Activated CD4-positive, alpha-beta T cell treated with anti-CD3 and anti-CD28 coated beads for 1 hour (primary cell): ENCODE measurements around the gene DERL3.
"Not testable (repeated sequence)": the region's sequence is repeated elsewhere in the genome, so short reads cannot be mapped to it uniquely, and the experiment has no call there.

Experiments
- DNase-seq: peaks from one replicate; pipeline ENCODE4 v3.0.0-alpha.2; 2020

DERL3 gene

DNA sequence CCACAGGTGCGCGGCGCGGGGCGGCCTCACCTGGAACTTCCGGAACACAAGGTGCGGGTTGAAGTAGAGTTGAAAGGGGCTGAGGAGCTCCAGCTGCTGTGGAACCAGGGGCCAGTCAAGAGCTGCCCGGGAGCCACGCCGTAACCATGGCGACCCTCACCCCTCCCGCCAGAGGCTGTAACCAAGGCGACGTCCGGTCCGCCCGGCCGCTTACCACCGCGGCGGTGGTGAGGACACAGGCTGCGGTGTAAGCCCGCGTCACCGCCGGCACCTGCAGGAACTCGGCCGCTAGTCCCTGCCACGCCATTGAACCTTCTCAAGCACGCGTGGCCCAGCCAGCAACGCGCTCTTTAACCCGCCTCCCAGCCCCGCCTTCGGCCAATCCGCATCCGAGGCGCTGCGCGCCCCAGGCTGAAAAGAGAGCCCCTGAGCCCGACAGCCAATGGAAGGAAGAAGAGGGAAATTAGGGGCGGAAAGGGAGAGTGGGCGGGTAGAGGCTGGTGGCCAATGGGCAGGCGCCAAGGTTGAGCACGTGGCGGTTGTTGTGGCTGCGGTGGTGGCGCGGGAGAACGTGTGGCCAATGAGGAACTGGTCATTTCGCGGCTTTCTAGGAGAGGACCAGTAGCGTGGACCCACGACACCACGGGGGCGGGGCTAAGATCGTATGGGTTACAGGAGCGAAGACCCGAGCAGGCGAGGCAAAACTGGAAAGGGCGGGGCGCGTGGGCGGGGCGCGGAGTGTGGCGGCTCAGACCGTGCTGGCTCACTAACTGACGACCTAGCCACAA, at the start of gene DERL3:
Gene DERL3, minus strand, starts transcription at position 326 of the 788 bp plus-strand sequence. Its CDS starts 19 bp downstream, at position 307.
- DNase-seq, result peak; percentile 93

- no peak for DNase-seq
These were observed 45.3 kb upstream of the DERL3 start for GRCh38 chr22:23884140-23884539.

DNA sequence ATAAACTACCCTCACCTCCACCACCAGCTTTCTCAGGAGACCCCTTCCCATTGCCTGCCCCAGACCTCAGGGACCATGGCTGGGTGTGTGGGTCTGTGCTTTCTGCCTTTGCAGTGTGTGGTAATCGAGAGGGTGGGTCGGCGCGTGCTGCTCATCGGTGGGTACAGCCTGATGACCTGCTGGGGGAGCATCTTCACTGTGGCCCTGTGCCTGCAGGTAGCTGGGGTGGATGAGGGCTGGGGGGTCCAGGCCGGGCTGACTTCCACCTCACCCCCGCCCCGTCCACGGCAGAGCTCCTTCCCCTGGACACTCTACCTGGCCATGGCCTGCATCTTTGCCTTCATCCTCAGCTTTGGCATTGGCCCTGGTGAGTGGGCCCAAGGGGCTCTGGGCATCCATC, 44.9 kb upstream of the DERL3 start:
- no peak for DNase-seq

DNA sequence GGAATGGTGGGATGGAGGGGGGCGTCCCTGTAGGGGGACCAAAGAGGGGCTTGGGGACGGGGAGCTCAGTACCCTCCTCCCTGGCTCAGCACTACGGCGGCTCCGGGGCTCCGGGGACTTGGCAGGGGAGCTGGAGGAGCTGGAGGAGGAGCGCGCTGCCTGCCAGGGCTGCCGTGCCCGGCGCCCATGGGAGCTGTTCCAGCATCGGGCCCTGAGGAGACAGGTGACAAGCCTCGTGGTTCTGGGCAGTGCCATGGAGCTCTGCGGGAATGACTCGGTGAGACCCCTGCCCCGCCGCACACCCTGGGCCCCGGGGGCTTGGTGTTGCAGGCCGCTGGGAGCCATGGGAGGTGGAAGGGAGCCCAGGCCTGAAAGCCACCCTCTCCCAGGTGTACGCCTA, 43.6 kb upstream of the DERL3 start:
- no peak for DNase-seq

GRCh38 chr22:23878219-23878618, 39.4 kb upstream of the DERL3 start:
- no peak for DNase-seq

DNA sequence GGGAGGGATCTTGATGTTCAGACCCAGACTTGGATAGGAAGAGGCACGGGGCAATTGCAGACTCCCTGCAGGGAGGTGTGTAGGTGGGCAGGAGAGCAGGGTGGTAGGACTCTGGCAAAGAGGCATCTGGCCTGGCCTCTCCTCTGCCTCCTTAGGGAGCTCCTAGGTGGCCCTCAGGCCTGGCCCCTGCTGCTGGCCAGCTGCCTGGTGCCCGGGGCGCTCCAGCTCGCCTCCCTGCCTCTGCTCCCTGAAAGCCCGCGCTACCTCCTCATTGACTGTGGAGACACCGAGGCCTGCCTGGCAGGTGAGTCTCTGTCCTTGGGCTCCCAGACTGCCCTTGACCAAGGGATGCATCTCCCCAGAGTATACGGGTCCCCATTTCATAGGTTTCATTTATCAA, 38.8 kb upstream of the DERL3 start:
- DNase-seq, result no peak

- DNase-seq, result no peak
These were observed 37.0 kb upstream of the DERL3 start for GRCh38 chr22:23875801-23876200.

DNA sequence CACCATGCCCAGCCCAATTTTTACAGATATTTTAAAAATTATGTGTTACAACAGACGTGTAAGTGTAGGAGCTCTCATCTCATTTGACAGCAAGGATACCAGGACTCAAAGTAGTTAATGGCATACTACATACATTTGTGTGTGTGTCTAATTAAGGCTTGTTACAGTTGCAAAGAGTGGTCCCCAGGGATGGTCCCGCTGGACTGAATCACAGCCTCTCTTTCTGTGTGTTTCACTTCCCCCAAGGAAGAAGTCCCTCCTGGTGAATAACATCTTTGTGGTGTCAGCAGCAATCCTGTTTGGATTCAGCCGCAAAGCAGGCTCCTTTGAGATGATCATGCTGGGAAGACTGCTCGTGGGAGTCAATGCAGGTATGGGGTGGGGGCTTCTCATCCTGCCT, 36.1 kb upstream of the DERL3 start:
- DNase-seq, result no peak

DNA sequence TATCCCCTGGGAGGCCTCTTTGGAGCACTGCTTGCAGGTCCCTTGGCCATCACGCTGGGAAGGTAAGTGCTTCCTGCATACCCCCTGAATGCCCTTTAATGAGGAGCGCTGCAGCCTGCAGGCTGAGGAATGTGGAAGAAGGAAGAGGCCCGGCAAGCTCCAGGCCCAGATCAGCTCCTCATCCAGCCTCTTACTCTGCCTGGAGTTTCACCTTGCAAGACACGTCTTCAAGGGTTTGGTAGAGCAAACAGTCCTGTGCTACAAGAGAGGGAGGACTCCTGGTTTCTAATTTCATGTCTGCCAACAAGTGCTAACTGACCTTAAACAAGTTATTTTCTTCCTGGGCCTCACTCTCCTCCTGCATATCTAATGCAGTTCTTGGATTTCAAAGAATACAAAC, 29.8 kb upstream of the DERL3 start:
- no peak for DNase-seq

GRCh38 chr22:23864499-23865154, 25.8 kb upstream of the DERL3 start:
- DNase-seq, result not testable (repeated sequence)

GRCh38 chr22:23862103-23862502, 23.3 kb upstream of the DERL3 start:
- DNase-seq, result no peak

DNA sequence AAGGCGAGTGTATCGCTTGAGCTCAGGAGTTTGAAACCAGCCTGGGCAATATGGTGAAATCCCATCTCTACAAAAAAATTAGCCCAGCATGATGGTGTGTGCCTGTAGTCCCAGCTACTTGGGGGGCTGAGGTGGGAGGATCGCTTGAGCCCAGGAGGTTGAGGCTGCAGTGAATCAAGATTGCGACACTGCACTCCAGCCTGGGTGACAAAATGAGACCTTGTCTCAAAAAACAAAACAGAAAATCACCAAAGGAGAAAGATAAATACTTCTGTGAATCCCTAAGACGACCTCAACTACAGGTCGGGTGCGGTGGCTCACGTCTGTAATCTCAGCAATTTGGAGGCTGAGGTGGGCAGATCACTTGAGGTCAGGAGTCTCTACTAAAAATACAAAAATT, 21.4 kb upstream of the DERL3 start:
- not testable (repeated sequence) for DNase-seq

DNA sequence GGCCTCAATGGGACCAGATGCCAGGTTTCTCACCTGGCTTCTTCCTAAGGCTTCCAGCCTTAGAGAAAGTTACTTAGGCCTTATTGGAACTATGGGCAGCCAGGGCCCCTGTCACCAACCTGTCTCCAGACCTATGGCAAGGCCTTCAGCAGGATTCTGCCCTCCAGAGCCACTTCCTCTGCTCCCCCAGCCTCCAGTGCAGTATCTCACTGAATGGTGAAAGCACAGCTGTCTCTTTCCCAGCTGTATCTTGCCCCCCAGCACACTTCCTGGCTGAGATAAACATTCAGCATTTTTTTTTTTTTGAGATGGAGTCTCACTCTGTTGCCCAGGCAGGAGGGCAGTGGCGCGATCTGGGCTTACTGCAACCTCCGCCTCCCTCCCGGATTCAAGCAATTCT, 20.4 kb upstream of the DERL3 start:
- no peak for DNase-seq

- DNase-seq, result no peak
These were observed 19.6 kb upstream of the DERL3 start for GRCh38 chr22:23858484-23858815.

GRCh38 chr22:23857606-23858483, 19.0 kb upstream of the DERL3 start, which contains the start of gene SLC2A11:
TSS of gene SLC2A11 (plus strand) at chr22:23857875. CDS start at chr22:23858000, 125 bp downstream.
- DNase-seq, result peak; percentile 89

DNA sequence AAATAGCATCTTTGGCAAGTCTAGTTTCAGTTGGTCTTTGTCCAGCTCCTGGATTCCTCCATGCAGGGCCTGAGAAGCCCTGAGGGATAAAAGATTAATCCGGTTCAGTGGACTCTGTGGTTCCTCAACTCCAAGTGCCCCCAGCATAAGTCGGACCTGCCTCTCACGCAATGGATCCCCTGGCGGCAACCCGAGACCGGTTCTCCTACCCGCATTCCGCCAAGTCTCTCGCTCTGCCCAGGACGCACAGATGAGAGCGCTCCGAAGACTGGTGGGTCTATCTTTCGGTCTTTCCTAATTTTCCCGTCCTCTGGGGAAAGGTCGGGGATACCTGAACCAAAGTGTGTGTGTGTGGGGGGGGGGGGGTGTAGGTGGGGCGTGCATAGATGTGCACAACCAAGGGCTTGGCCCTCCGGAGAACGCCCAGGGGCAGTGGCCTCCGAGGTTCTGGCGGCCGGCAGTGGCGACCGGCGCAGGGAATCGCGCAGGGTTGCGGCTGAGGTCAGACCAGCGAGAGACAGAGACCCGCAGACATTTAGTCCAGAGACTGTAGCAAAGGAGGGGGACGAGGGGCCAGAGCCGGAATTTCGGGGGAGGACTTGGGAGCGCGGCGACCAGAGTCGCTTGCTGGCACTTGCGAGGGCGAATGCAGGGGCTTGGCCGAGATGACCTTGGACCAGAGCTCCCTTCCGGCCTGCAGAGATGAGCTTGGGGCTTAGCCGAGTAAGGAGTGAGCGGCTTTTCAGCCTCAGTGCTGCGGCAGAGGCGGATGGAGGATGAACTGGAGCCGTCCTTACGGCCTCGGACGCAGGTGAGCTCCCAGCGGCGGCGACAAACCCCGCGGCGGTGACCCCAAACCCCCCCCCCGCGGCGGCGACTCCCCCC, 18.2 kb upstream of the DERL3 start:
- no peak for DNase-seq

- no peak for DNase-seq
These were observed 11.4 kb upstream of the DERL3 start for GRCh38 chr22:23850136-23850611.

- DNase-seq, result peak; percentile 78
These were observed 10.5 kb upstream of the DERL3 start for GRCh38 chr22:23849009-23850006.

DNA sequence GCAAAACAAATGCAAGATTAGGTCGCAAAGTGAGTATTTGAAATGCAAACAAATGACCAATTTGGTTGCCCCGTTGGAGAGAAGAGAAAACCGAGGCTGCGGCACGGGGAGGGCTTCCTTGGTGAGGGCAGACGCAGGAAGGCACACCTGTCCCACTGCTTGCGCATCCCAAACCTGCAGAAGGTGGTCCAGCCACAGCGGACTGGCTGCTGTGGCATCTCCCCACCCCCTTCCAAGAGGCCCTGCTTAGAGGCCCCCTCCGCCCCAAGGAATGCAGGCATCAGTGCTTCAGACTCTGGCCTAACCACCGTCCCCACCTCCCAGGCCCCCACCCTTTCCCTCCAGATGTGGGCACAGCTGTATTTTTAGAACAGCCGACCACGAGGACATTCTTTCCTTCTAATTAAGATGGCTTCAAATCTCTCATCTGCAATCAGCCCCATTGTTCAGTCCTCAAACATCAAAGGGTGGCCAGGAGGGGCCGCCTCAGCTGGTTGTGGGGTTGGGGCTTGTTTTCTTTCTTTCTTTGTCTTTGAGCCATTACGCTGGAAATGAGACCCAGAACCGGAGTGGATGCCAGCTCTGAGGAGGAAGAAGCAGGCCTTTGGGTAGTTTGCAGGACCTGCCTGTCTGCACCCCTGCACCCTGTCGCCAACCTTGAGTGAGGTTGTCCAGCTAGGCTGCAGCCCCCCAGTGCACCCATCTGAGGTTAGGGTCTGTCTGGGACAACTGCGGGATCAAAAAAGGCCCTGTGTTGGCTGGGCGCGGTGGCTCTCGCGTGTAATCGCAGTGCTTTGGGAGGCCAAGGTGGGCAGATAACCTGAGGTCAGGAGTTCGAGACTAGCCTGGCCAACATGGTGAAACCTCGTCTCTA, 9.4 kb upstream of the DERL3 start:
- no peak for DNase-seq
